WERI-Rb-1 (cell line): Measurements from ENCODE around the gene DRC3.

Experiments
- DNase-seq: peaks from one replicate; pipeline ENCODE4 v3.0.0-alpha.2; 2020
- H3K27ac ChIP-seq: fragments of 250-450 bp; sonication (Bioruptor Pico); 2 replicates; pipeline ENCODE4 v1.5.1; 2020; ENCODE audit warnings: mild to moderate bottlenecking, moderate library complexity
- H3K27me3 ChIP-seq: fragments of 250-450 bp; sonication (Bioruptor Pico); 2 replicates; pipeline ENCODE4 v1.5.1; 2021; ENCODE audit warnings: mild to moderate bottlenecking, low read depth, moderate library complexity; ENCODE audit not compliant: insufficient read depth, severe bottlenecking
- H3K36me3 ChIP-seq: fragments of 250-450 bp; sonication (Bioruptor Pico); 2 replicates; pipeline ENCODE4 v1.5.1; 2020; ENCODE audit warnings: mild to moderate bottlenecking, moderate library complexity
- H3K4me3 ChIP-seq: 2 replicates; pipeline ENCODE4 v1.5.1; 2011; ENCODE audit warnings: low read depth, mild to moderate bottlenecking, control low read depth, low read length
- H3K9me3 ChIP-seq: fragments of 250-450 bp; sonication (Bioruptor Pico); 2 replicates; pipeline ENCODE4 v1.5.1; 2021; ENCODE audit warnings: mild to moderate bottlenecking, moderate library complexity; ENCODE audit not compliant: severe bottlenecking
- CTCF ChIP-seq: IDR thresholded peaks from 2 replicates; pipeline ENCODE4 v1.5.1; 2011; ENCODE audit warnings: low read depth, mild to moderate bottlenecking, control low read depth, inconsistent platforms, low read length

The DRC3 gene

DNA sequence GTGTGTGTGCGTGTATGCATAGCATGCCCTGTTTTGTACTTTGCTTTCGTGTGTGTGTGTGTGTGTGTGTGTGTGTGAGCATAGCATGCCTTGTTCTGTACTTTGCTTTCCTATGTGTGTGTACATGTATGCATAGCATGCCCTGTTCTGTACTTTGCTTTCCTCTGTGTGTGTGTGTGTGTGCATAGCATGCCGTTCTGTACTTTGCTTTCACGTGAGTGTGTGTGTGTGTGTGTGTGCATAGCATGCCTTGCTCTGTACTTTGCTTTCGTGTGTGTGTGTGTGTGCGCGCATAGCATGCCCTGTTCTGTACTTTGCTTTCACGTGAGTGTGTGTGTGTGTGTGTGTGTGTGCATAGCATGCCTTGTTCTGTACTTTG lies 27.4 kb downstream of the DRC3 start:
- no peaks in the 10 kb centered on the region for H3K27me3 ChIP-seq
- no peak overlapping the region for H3K4me3 ChIP-seq
- H3K9me3 ChIP-seq, result no peaks in the 10 kb centered on the region
- H3K27ac ChIP-seq, result no peak overlapping the region
- no peaks in the 10 kb centered on the region for H3K36me3 ChIP-seq
- no peak for TF ChIP-seq CTCF
- DNase-seq, result no peak

DNA sequence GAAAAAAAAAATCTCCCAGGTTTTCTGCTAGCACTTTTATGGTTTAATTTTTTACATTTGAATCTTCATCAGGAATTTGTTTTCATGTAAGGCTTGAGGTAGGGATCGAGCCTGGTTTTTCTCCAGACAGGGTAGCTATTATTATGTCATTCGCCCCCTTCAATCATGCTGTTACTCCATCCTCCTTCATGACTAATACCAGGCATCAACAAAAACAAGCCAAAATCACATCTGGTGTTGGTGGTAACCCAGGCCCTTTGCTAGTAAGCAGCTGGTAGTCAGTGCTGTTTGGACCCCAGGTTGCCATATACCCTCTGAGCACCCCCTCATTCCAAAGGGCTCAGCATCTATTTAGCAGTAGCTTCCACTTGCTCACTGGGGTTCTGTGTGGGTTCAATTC lies 29.5 kb downstream of the DRC3 start:
- Histone ChIP-seq H3K36me3 (no peaks in the 10 kb centered on the region), H3K27ac (no peak overlapping the region), H3K4me3 (no peak overlapping the region), H3K27me3 (no peaks in the 10 kb centered on the region), H3K9me3 (no peaks in the 10 kb centered on the region)
- no peak for DNase-seq
- no peak for TF ChIP-seq CTCF

- Histone ChIP-seq H3K27me3 (no peaks in the 10 kb centered on the region), H3K36me3 (no peaks in the 10 kb centered on the region), H3K9me3 (no peaks in the 10 kb centered on the region), H3K27ac (no peak overlapping the region), H3K4me3 (no peak overlapping the region)
- no peak for DNase-seq
- TF ChIP-seq CTCF, result no peak
Measured at GRCh38 chr17:18004345-18004744, 31.7 kb downstream of the DRC3 start.

- Histone ChIP-seq H3K27me3 (no peaks in the 10 kb centered on the region), H3K27ac (no peak overlapping the region), H3K4me3 (no peak overlapping the region), H3K9me3 (no peaks in the 10 kb centered on the region), H3K36me3 (no peaks in the 10 kb centered on the region)
- TF ChIP-seq CTCF, result peak; percentile 55
- no peak for DNase-seq
Measured at GRCh38 chr17:18004884-18005305, 32.2 kb downstream of the DRC3 start.

GRCh38 chr17:18005496-18005895 lies 32.8 kb downstream of the DRC3 start:
- DNase-seq, result no peak
- H3K27me3 ChIP-seq, result no peaks in the 10 kb centered on the region
- H3K9me3 ChIP-seq, result no peaks in the 10 kb centered on the region
- H3K36me3 ChIP-seq, result no peaks in the 10 kb centered on the region
- H3K4me3 ChIP-seq, result no peak overlapping the region
- TF ChIP-seq CTCF, result no peak
- H3K27ac ChIP-seq, result no peak overlapping the region

DNA sequence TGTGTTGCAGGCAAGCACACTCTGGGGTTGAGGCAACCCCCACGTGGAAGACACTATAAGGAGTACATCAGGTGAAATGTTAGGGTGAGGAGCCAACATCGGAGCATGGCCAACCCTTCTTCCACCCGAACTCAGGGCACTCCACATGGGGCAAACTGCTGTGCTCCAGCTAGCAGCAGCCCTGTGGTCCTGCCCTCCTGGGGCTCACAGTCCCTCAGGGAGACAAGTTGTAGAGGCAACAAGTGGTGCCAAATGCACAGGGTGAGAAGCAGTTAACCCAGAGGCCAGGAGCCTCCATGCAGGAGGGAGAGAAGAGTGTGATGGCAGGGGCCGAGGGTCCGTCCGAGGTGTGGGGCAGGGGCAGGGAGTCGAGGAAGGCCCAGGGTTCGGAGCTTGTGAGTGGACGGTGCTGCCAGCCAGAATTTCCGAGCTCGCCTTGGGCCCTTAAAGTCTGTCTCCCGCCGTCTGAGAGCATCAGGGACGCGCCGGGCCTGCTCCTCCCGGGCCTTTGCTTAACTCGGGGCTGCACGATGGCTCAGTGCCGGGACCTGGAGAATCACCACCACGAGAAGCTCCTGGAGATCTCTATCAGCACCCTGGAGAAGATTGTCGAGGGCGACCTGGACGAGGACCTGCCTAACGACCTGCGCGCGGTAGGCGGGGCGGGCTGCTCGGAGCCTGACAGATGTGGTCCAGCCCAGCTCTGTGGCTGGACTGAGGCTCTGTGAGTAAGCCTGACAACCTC lies 34.0 kb downstream of the DRC3 start:
- TF ChIP-seq CTCF, result no peak
- H3K9me3 ChIP-seq, result no peaks in the 10 kb centered on the region
- no peak overlapping the region for H3K27ac ChIP-seq
- no peak overlapping the region for H3K4me3 ChIP-seq
- no peaks in the 10 kb centered on the region for H3K36me3 ChIP-seq
- no peaks in the 10 kb centered on the region for H3K27me3 ChIP-seq
- DNase-seq, result no peak
